GM19463 (cell line): Measurements from ENCODE around the gene C4B.
"Not testable (repeated sequence)": the region's sequence is repeated elsewhere in the genome, so short reads cannot be mapped to it uniquely, and the experiment has no call there.

Experiments
- ATAC-seq: cut with Tn5 transposase; IDR thresholded peaks from one replicate; pipeline ENCODE4 v1.9.1; 2021; ENCODE audit warnings: mild to moderate bottlenecking, moderate library complexity; ENCODE audit not compliant: unreplicated experiment

C4B gene

GRCh38 chr6:32049736-32050135, 35.1 kb downstream of the C4B start:
- ATAC-seq = not testable (repeated sequence)

- no peak for ATAC-seq
These were observed 36.0 kb downstream of the C4B start for GRCh38 chr6:32050562-32050961.

GRCh38 chr6:32052626-32053025, 38.0 kb downstream of the C4B start:
- not testable (repeated sequence) for ATAC-seq

GRCh38 chr6:32053314-32053713, 38.7 kb downstream of the C4B start:
- not testable (repeated sequence) for ATAC-seq

- ATAC-seq = not testable (repeated sequence)
These were observed 41.2 kb downstream of the C4B start for GRCh38 chr6:32055756-32056155.

- no peak for ATAC-seq
These were observed 41.7 kb downstream of the C4B start for GRCh38 chr6:32056254-32056653.

- no peak for ATAC-seq
These were observed 43.4 kb downstream of the C4B start for GRCh38 chr6:32057966-32058365.

GRCh38 chr6:32058511-32058963, 43.9 kb downstream of the C4B start:
- no peak for ATAC-seq

GRCh38 chr6:32060966-32061655, 46.5 kb downstream of the C4B start:
- ATAC-seq = no peak

GRCh38 chr6:32064706-32065105, 50.1 kb downstream of the C4B start:
- no peak for ATAC-seq

- not testable (repeated sequence) for ATAC-seq
These were observed 52.9 kb downstream of the C4B start for GRCh38 chr6:32067521-32067920.

- ATAC-seq = not testable (repeated sequence)
These were observed 53.7 kb downstream of the C4B start for GRCh38 chr6:32068315-32068714.

- no peak for ATAC-seq
These were observed 54.3 kb downstream of the C4B start for GRCh38 chr6:32068867-32069266.

- ATAC-seq = no peak
These were observed 54.9 kb downstream of the C4B start for GRCh38 chr6:32069460-32069859.

GRCh38 chr6:32069878-32070515, 55.4 kb downstream of the C4B start:
- ATAC-seq = no peak

- ATAC-seq = no peak
These were observed 56.4 kb downstream of the C4B start for GRCh38 chr6:32070814-32071543.

- ATAC-seq = no peak
These were observed 58.5 kb downstream of the C4B start for GRCh38 chr6:32073101-32073500.

- no peak for ATAC-seq
These were observed 59.0 kb downstream of the C4B start for GRCh38 chr6:32073613-32074012.

GRCh38 chr6:32074996-32075532, 60.5 kb downstream of the C4B start:
- ATAC-seq = no peak

- no peak for ATAC-seq
These were observed 61.2 kb downstream of the C4B start for GRCh38 chr6:32075781-32076180.

- ATAC-seq = no peak
These were observed 61.8 kb downstream of the C4B start for GRCh38 chr6:32076321-32076809.
